KG1 (cell line): ENCODE results near the gene MAP3K5.
A peak's percentile ranks its signal among the peaks of the same experiment; 100 is the strongest.

Experiments
- DNase-seq: peaks from one replicate; lab custom pipeline; 2025; lab: John Stamatoyannopoulos, UW

Gene MAP3K5

DNA sequence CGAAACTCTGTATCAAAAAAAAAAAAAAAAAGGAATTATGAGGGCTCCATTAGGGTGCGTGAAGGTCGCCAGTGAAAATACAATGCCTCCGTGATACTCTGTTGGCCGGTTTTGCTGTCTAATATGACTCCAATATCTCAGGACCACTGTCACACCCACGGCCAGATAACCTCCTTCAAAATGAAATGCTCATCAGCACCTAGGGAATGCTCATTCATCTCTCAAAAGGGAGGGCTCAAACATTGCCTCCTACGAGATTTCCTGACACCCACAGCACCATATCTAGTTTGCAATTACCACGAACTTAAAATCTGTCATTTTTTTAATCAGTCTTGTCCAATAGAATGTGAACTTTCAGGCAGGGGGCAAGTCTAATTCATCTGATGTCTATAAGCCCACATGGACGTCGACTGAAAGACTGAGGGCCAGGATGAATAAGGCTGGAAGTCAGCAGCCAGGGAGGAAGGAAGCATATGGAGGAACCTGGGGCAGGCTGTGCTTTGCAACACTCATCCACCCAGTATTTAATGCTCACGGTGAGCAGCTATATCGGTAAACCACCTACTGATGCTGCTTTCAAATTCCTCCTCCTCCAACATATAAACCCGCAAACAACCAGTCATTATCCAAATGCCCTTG lies 42.8 kb downstream of the MAP3K5 start:
- no peak for DNase-seq

DNA sequence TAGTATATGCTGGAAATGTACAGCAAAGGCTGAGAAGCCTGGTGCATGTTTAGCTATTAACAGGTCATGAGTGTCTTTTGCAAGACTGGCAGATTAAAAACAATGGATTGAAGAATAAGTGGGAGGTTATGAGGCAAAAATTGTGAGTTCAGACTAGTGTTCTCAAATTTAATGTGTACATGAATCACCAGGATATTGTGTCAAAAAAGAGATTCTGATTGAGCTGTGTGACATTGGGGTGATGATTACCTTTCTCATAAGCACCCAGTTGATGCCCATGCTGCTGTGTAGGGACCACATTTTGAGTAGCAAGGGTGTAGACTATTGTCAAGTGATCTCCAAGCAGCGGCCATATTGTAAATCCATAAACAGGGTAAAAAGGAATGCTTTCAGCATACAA lies 44.8 kb downstream of the MAP3K5 start:
- DNase-seq: no peak

DNA sequence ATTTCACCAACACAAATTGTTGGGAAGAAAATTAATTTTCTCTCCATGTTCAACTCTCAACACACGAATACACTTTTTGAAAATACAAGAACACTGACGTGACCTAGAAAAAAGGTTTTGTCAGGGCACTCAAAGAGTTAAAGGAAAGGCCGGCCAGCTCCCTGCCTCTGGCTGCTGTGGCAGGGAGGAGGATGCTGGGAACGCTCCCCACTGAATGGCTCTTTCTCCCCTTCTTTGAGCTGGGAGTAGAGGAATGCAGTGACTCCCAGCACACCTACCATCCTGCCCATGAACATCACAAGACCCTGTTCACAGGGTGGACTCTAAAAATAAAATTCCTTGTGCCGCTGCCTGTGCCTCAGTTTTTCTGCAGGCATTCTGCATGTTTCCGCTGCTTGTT lies 47.0 kb downstream of the MAP3K5 start:
- DNase-seq: no peak

DNA sequence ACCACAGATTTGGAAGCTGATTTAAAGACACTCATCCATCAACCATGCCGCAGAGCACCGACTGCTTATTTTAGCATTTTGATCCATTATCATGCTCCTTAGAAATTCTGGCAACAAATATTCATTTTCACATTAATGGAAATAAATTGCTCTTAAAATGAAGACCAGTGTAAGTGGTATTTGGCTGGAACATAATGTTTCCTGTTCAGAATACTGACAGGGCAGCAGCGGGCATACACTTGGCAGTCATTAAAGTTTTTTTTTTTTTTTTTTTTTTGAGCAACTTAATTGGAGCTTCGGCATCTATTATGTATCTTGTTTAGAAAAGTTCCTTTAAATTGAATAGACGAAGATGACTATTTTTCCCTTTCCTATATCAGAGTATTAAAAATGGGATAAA lies 47.4 kb downstream of the MAP3K5 start:
- DNase-seq: no peak

DNA sequence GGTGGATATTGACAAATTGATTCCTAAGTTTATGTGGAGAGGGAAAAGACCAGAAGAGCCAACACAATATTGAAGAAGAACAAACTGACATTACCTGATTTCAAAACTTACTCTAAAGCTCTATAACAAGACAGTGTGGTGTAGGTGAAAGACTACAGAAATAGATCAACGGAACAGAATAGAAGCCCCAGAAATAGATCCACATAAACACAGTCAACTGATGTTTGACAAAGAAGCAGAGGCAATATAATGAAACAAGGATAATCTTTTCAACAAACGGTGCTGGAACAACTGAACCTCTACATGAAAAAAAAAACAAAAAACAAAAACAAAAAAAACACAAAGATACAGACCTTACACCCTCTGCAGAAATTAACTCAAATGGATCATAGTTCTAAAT lies 50.2 kb downstream of the MAP3K5 start:
- DNase-seq: no peak

DNA sequence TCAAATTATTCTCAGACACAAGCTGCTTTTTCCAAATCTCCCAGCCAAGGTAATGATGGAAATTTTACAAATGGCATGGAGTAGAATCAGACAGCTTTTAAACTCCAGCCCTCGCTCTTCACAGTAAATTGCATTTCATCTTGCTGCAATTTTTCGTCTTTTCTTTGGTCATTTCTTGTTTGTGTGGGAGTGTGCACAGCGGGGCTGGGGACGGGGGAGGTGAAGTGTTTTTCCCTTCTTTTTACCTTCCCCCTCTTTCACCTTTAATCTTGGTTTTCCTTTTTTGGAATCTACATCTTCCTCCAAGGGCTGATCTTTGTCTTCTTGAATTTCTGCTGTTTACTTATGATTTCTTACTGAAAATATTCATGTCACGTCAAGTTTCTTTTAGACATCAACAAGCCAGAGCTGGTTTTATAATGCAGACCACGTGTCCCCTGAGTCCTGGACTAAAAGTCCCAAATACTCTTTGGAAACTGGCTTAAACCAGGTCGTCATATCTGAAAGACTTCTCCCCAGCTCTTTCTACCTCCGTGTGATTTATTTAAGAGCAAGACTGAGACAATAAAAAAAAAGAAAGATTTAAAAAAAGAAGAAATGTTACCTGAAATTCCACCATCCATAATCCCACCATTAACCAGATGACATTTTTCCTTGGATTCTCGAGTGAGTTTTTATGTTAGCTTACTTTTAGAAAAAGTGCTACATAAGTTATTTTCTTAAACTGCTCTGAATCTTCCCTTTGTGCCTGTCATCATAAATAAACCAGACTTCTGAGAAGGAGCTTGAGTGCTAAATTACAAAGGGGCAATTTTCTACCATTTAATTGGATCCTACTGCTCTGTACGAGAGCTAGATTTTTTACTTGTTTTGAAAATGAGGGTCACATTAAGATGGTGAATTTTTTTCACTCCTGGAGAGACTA lies 52.0 kb downstream of the MAP3K5 start:
- DNase-seq: no peak

DNA sequence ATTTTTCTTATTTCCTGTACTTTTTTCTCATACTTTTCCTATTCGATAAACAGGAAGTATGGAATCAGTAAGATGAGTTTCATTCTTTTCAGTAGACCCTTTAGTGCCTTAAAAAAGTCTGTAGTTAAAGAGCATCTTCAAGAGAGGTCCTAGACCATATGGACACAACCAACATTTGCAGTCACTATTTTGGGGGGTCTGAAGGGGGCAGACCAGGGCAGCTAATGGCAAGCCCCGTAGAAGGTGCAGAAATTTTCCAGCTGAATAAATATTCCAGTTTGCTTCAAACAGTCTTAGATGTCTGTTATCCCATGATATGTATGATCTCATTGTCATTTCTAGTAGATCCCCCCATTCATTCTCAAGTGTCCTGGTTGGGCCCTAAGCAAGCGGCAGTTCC lies 52.8 kb downstream of the MAP3K5 start:
- DNase-seq: no peak

DNA sequence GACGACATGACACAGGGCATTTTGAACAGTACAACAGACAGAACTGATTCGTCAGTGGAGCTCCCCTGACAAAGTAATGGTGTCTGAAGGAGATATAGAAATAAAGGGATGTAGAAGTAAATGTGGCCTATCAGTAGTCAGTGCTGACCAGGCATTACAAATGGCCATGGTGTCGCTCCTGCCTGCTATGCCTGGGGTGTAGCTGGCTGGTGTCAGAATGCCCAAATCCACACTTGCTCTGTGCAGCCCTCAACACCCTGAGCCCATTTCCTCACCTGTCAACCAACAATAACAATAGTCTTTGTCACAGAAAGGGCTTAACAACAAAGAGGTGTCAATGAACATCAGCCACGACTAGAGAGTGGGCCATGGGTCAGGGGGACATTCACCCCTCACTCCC lies 53.2 kb downstream of the MAP3K5 start:
- no peak for DNase-seq

DNA sequence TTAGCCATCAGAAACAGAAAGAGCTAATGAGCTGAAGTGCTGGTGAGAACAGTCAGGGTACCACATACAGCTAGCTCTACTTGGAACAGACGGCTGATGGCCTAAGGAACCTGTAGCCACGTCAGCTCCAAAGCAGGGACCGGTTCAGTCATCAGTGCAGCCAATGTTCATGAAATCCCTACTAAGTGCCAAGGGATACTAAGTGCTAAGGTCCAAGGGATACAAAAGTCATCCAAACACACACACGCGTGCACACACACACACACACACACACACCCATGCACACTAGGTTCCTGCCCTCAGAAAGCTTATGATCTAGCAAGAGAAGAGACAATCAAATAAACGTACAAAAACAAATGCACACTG lies 53.6 kb downstream of the MAP3K5 start:
- no peak for DNase-seq

DNA sequence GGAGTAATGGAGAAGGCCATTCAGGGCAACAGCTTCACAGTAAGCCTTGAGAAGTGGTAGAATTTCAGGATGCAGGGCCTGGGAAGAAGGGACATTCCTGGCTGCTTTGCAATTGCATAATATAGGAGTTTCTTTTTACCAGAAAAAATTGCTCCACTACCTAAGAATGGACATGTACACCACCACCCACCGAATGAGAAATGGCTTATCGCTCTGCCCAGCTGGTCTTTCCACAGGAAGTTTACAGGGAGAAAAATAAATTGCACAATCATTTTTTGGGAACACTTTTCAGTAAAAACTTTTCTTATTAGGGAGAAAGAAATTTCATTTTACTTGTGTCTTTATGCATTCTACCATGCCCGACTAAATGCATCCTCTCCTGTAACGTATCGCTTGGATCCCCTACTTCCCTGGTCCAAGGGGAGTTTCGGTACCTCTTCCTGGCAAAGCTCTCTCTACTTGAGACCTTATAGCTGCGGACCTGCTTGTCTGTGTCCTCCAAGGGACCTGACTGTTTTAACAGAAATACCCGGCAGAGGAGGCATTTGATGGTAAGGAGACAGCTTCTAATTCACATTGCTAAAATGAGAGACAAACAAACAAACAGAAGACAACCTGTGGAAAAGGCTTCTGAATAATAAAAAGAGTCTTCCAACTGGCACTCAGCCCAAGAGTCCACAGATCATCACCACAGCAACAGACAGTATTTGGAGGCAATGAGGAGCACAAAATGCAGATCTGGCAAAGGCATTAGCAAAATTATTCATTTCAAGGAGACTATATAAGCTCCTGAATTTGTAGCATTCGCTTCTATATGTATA lies 54.2 kb downstream of the MAP3K5 start:
- no peak for DNase-seq

DNA sequence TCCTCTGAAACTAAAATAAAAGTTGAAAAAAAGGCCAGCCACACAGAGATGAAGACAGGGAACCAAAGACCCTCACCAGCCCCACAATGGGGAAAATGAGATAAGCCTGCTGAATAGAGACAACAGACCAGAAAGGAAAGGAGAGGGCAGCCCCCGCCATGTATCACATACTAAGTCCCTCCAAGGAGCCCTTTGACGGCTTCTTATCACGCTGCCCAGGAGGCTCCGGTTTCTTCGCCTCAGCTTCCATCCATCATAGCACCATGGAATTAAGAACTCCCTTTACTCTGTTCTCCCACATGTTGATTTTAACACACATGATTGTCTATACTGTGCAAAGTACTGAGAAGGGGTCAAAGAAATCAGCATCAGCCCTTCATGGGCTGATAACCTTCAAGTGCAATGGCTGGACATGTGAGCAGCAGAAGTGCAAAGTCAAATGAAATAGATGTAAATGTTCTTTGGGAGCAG lies 54.9 kb downstream of the MAP3K5 start:
- no peak for DNase-seq

DNA sequence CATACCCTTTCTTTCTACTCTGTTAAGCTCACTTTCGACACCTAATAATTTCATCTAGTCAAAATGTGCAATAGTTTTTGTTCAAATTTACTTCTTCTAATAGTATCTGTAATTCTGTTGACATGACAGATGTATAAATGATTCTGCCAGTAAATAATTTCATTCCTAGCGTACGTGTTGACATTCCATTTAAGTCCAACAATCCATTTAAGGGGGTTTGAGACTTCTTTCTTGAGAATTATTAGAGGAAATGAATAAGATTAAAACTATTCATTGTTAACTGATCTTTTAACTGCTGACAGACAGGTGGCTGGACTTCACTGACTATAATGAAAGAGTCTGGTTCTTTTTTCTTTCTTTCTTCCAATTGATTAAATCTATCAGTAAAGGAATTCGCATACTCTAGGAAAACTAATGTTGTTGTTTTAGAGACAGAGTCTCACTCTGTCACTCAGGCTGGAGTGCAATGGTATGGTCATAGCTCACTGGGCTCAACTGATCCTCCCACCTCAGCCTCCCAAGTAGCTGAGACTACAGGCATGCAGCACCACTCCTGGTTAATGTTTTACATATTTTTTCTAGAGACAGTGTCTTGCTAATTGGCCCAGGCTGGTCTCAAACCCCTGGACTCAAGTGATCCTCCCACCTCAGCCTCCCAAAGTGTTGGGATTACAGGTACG lies 55.9 kb downstream of the MAP3K5 start:
- no peak for DNase-seq

DNA sequence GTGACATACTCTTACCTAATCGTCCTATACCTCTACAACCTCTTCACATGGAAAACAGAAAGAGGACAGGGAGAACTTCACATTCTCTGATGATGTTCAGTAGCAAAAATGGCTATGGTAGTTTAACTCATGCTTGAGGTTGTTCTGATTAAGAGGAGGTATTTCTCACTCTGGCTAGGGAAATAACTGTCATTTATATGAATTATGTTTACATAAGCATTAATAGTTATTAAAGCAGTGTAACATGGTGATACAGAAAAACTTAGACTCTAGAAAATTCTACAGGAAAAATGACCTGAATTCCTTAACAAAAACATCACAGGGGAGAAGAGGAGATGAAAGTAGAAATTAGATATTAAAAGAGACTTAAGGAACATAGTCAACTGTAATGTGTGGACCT lies 57.3 kb downstream of the MAP3K5 start:
- no peak for DNase-seq

DNA sequence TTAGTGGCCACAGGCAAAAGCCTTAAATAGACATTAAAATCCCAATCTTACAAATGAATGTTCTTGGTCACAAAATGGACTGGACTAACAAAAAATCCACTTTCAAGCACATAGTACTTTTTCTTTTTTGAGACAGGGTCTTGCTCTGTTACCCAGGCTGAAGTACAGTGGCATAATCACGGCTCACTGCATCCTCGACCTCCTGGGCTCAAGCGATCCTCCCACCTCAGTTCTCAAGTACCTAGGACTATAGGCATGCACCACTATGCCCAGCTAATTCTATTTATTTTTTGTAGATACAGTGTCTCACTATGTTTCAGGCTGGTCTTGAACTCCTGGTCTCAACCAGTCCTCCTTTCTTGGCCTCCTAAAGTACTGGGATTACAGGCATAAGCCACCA lies 59.4 kb downstream of the MAP3K5 start:
- no peak for DNase-seq

DNA sequence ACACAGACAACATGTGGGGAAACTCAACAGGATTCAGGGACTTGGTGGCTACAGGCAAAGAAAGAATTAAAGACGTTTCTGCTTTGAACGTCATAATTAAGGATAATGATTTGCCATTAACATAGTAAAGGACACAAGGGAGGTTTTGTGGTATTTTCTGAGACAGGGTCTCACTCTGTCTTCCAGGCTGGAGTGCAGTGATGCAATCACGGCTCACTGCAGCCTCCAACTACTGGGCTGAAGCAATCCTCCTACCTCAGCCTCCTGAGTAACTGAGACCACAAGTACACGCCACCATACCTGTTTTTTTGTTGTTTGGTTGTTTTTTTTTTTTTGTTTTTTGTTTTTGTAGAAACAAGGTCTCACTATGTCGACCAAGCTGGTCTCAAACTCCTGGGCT lies 62.4 kb downstream of the MAP3K5 start:
- no peak for DNase-seq

DNA sequence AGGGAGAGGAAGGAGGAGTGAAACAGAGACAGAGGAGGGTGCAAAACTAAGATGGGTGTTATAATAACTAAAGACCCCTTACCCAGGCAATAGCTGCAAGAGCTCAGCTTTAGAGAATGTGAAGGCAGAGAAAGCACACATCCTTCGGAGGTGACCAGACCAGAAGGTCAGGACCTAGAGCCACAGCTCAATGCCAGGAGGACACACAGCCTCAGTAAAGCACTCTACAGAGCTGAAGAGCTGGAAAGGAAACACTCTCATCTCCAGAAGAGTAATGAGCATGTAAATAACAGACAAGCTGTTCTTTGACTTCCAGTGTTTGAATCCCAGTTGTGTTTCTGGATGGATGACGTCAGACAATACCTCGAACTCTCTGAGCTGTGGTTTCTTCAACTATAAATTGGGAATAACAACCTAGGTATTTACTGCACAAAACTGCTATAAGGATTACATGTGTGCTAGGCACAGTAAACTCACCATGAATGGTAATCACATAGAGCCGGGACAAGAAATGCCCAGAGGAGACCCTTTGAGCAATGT lies 63.2 kb downstream of the MAP3K5 start:
- no peak for DNase-seq

DNA sequence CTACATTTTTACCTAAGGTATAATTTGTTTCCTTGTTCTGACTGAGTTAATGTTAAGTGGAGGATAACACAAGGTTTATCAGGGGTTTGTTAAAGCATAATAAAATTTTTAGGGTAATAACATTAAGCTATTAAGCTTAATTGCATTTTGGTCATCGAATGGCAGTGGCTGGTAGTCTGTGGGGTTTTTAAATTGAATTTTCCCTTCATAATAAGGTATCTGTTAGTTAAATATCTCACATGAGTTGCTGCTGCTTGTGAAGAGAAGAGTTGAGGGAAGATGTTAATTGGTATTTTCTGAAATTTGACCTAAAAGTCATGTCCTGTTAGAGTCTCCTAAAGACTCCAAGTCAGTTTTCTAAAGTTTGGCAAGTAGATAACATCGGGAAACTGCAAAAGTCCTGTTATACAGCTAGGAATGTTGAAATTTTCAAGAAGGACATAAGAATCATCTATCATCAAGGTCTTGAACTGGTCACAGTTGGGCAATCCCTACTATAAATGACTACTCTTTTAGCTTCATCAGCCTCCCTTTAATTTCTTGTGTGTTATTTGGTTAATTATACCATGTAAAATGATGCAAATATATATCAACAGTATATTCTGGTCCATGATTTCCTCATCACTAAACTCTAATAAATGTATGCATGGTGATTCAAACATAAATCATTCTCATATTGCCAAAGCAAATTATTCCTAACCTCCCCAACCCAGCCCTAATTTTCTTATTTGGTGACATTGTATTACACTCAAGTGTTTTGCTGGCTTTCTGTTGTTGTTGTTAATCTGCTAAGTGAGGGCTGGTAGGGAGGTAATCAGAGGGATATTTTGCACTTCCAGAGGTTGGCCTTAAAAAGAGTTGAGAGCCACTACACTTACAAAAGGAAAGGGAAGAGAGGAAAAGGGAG lies 64.0 kb downstream of the MAP3K5 start:
- DNase-seq: no peak

DNA sequence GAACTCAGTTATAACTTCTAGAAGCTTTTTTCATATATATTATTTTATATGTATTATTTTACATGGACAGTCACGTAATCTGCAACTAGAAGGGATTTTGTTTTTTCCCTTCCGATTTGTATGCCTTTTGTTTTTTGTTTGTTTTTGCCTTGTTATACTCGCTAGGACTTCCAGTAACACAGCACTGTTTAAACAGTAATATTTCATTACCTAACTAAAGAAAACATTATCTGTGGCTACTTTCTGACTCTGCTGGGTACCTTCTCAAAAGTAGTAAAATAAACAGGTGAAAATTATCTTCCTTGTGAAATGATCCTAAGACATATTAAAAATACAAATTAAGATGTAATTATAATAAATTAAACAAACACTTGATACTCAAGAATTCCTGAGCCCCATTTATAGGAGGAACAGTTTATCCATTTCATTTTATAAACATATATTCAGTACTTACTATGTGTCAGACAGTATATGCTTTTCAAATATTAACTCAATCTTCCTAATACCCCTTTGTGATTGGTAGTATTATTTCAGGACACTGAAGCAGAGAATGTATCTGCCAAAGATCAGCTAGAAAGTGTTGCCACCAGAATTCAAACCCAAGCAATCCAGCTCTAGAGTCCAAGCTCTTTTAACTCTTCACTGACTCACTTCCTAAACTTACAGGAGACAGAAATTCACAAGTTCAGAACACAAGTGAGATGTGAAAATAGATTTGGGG lies 65.3 kb downstream of the MAP3K5 start:
- DNase-seq: no peak

DNA sequence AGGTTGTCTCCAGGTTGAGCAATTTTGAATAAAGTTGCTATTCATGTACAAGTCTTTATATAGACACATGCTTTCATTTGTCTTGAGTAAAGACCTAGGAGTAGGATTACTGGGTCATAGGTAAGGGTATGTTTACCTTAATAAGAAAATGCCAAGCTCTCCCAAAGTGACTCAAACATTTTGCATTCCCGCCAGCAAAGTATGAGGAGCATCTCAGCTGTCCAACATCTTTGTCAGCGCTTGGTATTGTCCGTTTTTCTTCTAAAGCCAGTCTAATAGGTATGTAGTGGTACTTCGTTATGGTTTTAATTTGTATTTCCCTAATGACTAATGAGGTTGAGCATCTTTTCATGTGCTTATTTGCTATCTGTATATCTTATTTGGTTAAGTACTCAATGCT lies 67.2 kb downstream of the MAP3K5 start:
- DNase-seq: no peak

DNA sequence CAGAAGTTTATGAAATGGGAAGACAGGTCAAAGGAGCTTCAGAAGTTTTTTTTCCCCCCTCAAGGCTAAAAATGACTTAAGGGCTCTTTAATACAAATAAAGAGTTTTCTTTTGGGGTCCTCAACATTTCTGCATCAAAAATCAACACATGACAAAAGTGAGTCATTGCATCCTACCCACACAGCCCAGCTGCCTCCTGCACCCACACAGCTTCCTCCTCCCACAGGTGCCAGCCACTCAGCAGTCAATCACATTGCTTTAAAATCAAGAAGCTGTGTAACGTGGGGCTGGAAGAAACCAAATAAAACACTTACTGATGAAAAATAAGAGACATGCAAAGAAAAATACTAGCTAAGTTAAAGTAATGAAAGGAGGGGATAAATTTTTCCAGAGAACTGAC lies 68.5 kb downstream of the MAP3K5 start:
- peak; percentile 49 for DNase-seq
